DMS53 (cell line): ENCODE data around the gene INTS11.
"Not testable (repeated sequence)": the region's sequence is repeated elsewhere in the genome, so short reads cannot be mapped to it uniquely, and the experiment has no call there.

Experiments used
- DNase-seq: peaks from one replicate; lab custom pipeline; 2025; lab: John Stamatoyannopoulos, UW

The INTS11 gene

DNA sequence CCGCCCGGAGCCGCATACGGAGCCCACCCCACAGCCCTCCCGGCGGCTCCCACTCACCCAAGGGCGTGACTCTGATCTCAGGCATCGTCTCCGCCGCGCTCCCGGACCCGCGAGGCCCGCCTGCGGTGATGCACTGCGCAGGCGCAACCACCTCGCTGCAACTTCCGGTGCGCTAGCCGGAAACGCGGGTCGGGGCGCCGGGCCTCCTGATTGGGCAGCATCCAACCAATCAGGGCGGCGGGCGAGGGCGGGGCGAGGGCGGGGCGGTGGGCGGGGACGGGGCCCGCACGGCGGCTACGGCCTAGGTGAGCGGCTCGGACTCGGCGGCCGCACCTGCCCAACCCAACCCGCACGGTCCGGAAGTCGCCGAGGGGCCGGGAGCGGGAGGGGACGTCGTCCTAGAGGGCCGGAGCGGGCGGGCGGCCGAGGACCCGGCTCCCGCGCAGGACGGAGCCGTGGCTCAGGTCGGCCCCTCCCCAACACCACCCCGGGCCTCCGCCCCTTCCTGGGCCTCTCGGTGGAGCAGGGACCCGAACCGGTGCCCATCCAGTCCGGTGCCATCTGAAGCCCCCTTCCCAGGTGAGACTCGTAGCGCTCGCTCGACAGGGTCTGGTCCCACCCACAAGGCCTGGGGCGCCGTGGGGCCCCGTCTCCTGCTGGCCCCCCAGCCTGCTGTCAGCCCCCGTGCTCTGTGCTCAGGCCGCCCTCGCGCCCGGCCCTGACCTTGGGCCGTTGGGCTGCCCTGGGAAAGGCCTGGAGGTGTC is at the start of gene INTS11, which contains the start of gene CPTP:
TSS of gene INTS11 (minus strand) at position 137 of the 764 bp plus-strand sequence. CDS start at position 85, 52 bp downstream.
TSS of gene CPTP (plus strand) at position 279 of the 764 bp plus-strand sequence. CDS start 2,109 bp downstream, outside the sequence.
- DNase-seq, result peak; percentile 98

DNA sequence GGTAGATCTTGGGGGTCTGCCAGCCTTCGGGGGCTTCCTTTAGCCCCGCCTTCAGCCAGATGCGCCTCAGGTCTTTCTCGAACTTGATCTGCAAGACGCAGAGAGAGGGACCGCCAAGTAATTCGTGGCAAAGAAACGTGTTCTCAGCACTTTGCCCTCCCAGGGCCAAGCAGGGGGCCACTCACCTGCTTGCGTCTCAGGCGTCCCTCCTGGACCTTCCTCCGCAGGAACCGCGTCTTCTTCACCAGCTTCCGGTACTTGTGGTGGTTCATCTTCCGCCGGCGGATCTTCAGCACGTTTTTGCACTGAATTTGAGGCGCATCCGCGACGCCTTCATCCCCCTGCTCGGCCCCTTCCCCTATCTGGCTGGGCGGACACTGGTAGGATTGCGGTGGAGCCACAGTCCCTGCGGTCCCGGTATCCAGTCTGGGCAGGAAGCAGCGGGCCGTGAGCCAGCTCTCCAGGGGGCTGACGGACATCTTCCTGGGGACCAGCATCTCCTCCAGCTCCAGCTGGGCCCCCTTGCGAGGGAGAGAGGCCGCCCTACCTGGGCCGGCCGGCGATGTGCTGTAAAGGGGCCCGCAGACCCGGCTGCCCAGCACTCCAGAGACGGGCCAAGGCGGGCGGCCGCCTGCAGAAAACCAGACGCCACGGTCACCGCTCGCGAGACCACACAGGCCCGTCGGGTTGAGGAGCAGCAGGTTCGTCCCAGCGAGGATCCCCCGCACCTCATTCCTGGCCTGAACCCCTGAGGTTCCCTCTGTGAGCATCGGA is 49.5 kb upstream of the INTS11 start:
- DNase-seq, result peak; percentile 57

DNA sequence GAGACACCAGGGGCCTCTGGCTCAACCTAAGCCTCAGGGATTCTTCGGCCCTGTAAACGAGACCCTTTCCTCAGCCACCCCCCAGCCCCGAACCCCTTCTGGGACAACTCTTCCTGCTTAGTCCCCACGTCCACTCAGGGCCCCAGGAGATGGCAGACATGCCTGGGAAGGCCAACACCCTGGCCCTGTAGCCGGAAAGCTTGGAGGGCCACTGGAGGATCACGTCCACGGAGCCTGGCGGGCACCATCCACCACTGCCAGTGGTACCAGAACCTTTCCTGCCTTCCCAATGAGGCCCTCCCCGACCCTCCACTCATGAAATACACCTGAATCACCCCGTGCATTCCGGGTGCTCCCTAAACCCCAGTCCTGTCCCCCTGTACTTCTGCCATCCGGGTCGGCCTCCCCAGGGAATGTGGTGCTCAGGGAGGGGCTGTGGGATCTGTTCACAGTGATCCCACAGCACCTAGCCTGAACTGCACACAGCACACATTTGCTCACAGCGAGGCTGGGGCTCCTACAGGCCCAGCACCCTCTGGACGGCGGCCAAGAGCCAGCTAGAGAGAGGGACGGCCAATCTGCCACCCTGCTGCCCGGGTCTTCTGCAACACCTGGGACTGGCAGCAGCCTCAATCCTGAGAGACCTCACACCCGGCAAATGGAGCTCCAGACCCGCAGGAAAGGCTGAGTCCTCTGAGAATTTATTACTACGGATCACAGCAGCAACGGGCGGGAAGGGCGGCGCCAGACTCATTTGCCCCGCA is 48.8 kb upstream of the INTS11 start:
- no peak for DNase-seq

DNA sequence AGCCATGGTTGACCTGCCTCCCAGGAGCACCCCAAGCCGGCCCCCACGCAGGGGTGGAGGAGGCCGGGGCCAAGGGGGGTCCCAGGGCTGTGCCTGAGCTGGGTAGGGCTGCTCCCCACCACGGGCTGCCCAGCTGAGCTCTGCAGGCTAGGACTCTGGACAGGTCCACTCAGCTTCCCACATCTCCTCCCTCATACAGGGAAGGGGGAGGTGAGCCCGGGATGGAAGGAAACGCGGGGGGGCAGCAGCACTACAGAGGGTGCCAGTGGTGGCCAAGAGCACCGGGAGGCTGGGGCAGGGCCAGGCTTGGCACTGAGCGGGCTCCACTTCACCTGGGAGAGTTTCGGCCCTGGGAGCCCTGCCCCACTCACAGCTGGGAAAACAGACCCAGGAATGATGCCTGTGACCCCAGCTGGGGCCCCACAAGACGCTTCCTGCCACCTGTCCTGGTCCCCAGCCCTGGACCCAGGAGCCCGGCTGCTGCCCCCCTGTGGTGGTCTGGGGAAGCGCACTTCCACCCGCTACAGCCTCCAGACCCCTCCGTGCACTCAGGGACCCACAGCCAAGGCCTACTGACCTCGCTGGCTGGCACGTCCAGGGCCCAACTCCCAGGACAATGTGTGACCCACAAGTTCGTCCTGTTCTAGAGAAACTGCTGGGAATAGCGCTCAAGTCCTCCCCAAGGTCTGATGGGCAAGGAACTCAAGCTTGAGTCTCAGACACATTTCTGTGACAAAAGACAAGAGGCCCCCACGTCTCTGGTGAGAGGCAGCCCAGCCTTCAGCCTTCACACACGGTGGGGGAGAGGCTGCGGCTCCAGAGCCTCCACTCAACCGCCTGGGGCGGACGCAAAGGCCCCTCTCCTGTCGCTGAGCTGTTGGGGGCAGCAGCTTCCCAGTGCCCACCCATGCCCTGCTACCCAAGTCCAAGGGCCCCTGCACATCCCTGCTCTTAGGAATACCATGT is 47.6 kb upstream of the INTS11 start:
- peak; percentile 92 for DNase-seq

DNA sequence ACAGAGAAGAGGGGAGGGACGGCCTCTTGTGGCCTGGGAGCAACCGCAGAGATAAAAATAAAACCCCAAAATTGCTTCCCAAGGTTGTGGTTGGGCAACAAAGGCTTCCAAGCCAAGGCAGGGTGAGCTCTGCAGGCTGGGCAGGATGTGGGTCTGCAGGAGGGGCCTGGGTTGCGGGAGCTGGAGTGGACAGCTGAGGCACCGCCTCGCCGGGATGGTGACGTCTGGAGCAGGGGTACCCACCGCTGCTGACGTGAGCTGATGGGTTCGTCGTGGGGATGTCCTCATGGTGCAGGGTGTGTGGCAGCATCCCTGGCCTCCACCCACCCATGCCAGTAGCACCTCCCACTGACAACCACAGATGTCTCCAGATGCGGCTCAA is 46.9 kb upstream of the INTS11 start:
- DNase-seq, result no peak

DNA sequence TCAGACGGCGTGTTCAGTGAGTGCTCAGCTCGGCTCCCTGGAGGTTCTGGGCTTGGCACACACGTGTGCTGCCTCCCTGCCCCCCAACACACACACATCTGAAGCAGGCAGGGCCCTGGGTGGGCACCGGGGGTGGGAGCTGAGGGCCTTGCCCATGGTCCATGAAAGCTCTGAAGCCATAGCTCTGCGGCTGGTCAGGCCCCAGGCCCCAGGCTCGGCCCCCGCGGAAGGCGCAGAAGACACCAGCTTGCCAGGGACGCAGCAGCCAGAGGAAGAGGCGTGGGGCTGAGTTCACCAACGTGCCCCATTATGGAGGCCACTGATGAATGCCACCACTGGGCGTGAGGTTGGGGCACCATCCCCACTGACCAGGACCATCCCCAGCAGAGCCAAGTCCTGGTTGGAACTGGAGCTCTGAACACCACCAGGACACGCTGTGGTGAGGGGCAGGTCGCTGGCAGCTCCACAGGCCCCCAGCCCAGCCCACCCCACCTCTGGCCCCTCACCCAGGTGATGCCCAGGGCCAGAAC is 46.4 kb upstream of the INTS11 start:
- DNase-seq, result no peak

DNA sequence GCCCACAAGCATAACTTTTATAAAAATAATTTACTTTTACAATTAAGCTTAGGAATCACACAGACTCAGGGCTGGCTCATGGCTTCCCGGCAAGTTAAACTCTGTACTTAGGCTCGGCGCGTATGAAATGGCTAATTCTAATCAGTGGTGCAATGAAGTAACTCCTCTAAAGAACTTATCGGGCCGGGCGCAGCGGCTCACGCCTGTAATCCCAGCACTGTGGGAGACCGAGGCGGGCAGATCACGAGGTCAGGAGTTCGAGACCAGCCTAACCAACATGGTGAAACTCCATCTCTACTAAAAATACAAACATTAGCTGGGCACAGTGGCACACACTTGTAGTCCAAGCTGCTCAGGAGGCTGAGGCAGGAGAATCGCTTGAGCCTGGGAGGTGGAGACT is 45.6 kb upstream of the INTS11 start:
- not testable (repeated sequence) for DNase-seq

DNA sequence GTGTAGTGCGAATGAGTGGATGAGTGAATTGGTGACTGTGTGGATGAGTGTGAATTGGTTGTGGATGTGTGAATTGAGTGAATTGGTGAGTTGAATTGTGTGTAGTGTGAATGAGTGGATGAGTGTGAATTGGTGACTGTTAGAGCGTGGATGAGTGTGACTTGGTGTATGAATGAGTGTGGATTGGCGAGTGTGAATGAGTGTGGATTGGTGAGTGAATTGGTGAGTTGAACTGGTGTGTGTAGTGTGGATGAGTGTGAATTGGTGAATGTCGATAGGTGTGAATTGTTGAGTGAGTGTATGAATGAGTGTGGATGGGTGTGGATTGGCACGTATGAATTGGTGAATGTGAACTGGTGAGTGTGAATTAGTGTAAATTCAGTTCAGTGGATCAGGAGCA is 42.9 kb upstream of the INTS11 start:
- DNase-seq, result no peak

DNA sequence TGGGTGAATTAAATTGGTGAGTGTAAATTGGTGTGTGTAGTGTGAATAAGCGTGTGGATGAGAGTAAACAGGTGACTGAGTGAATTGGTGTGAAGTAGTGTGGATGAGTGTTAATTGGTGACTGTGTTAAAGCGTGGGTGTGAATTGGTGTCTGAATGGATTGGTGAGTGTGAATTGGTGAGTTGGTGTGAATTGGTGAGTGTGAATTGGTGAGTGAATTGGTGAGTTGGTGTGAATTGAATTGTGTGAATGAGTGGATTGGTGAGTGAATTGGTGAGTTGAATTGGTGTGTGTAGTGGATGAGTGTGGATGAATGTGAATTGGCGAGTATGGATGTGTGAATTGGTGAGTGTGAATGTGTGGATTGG is 42.2 kb upstream of the INTS11 start:
- no peak for DNase-seq

DNA sequence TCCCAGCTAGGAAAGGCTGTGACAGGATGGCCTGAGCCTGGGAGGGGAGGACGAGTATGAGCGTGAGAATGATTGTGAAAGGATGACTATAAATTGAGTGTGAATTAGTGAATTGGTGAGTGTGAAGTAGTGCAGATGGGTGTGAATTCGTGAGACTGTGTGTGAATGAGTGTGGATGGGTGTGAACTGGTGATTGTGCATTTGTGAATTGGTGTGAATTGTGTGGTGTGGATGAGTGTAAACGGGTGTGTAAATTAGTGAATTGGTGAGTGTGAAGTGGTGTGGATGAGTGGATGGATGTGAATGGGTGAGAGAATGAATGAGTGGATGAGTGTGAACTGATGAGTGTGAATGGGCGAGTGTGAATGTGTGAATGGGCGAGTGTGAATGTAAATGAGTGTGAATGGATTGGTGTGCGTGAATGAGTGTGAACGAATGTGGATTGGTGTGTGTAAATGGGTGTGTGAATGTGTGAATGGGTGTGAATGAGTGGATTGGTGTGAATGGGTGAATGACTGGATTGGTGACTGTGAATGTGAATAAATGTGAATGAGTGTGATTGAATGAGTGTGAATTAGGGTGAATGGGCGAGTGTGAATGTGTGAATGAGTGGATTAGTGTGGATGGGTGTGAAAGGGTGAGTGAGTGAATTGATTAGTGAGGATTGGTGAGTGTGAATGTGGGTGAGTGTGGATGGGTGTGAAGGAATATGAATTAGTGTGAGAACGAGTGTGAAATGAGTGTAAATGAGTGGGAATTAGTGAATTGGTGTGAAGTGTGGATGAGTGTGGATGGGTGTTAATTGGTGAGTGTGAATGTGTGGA is 41.6 kb upstream of the INTS11 start:
- DNase-seq, result no peak

DNA sequence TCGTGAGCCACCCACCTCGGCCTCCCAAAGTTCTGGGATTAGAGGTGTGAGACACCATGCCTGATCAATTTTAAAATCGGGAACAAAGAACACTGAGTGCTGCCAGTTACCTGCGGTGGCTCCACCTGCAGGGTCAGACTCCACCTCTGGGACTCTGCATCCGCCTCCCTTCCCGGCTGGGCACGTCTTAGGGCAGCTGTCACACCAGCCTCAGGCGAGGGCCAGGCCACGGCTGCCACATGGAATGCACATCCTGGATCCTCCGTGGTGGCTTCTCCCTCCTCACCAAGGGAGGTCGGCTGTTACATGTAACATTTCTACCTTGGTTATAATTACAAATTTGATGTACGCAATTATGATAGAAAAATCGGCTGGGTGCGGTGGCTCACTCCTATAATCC is 39.8 kb upstream of the INTS11 start:
- DNase-seq, result peak; percentile 37

DNA sequence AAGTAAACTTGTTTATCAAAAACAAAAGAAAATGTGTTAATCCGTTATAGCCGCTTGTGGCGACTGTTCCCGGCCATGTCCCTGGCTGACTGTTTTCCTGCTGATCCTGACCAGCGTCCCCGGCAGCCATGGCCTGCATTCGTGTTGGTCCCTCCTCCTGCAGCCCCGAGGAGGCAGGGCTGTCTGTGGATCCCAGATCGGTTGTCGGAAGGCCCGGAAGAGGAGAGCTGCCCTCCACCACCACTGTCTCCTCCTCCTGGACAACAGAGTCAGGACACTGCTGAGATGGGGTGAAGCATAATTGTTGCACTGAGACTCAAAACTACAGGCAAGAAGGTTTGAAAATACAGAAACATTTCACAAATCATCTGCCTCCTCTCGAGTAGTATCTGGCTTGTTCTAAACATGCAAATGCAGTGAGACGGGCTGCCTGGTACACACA is 37.5 kb upstream of the INTS11 start:
- DNase-seq, result peak; percentile 65

DNA sequence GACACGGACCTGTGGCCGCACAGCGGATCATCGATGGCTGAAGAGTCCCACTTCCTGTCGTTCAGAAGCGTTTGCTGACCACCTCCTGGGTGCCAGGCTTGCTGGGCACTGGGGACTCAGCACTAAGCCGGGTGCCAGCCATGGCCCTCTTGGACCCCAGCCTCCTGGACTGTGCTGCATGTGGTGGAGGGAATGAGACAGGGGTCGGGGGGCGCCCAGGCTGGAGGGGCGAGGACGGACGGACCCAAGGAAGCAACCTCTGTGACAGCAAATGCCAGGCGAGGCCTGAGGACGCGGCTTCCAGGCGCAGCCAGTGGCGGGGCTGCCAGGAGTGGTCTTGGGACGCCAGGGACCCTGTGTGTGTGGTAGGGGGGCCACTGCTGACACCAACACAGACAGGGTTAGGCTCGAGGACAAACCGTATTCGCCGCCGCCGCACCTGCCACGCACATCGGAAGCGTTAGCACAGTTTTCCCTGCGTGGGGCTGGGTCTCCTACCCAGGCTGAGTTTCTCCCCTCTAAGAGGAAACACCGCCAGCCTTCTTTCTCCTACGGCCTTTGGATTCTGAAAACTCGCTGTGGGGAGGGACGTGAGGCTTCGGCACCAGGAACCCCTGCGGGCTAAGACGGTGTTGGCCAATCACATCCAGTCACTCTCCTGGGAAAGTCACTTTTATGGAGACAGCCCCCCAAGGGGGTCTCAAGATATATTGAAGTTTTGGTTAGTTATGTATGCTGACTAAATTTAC is 36.9 kb upstream of the INTS11 start:
- DNase-seq, result no peak

DNA sequence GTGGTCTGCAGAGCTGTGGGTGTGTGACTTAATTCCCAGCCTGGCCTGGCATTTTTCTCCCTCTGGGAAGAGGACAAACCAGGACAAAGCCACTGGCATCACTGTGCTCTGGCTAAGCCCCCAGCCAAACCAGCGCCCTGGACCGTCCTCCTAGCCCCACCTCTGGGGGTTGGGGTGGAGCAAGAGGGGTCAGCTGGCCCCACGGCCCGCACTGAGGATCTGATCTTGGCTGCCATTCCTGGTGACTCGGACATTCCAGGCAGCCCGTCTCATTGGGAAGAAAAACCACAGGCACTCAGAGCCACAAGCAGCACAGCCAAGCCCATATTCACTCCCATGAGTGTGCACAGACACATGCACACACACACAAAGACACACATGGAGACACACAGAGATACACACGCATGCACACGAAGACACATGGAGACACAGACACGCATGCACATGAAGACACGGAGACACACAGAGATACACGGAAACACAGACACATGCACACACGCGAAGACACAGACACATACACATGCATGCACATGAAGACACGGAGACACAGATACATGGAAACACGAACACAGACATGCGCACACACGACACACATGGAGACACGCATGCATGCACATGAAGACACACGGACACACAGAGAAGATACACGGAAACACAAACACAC is 36.2 kb upstream of the INTS11 start:
- DNase-seq, result no peak

DNA sequence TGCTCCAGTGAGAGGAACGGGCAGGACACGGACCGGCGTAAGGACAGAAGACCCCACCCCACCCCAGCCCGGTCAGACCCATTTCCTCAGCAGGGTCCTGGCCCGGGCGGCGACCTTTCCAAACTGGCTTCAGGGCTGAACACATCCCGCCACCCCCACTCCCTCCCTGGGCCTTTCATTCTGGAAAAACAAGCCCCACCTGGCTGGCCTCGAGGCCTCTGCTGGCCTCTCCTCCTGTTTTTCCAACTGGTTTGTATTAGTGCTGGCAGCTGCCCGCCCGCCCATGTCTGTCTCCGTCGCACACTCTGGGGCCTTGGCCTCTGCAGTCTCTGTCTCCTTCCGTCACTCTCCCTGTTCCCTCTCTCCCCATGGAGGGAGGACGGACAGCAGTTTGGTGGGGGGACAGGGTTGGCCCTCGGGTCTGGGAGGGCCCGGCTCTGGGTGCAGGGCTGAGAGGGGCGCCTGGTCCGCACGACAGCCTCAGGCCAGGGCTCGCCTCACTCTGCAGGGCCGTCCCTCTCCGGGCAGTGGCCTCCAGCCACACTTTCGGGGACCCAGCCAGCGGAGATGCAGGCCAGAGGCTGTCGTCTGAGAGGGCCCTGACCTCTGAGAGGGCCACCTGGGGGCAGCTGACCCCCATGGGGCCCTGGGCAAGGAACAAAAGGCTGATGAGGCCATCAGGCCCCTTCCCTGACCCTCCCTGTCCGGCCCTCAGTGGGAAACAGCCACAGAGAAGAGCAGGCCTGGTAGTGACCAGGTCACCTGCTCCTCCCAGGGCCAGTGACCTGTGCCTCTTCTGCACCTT is 35.4 kb upstream of the INTS11 start:
- peak; percentile 37 for DNase-seq

DNA sequence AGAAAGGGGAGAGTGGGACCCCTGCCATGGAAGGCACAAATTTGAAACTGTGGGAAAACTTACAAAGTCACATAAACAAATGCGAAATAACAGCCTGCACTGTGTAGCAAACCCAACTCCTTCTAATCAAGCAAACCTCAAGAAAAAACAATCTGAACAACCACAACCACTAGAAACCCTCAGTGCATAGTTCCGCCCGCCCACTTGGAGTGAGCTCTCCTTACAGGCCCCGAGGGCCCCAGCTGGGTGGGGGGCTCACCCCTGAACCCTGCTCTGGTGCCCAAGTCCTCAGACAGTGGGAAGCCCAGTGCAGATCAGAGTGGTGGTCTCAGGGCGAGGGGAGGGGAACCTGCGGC is 34.8 kb upstream of the INTS11 start:
- no peak for DNase-seq

DNA sequence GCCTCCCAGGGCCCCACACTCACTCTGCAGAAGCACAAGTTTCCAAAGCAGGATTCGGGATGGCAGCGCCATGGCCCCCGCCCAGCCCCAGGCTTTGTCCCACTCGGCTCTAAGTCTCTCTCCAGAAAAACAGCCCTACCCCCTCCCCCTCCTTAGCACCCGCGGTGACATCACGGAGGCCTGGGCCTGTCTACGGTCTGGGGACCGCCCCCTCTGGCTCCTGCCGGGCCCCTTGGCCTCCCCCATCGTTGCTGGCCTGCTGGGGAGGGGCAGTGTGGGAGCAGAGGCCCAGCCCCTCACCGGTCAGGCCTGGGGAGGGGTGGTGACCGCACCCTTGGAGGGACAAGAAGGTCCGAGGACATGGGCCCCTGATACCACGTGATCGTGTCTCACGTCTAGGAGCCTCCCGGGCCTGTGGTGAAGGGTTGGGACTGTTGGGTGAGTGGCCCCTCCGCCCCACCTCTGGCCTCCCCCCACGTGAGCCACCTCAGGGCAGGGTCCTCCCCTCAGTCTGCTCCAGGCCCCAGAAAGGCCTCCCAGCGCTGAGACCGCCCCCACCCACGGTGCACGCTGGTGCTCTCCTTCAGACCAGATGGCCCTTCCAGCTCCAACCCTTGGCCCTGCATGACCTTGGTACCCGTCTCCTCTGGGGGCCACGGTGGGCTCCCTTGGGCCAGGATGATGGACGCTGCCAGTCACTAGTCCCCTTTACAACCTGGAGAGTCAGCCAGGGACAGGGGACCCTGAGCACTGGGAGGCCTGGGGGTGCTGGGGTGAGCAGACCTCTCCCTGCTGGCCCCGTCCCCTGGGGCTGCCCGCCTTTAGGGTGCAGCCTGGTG is 34.2 kb upstream of the INTS11 start, which contains the start of gene MXRA8:
TSS of gene MXRA8 (minus strand) at position 123 of the 839 bp plus-strand sequence. CDS start at position 72, 51 bp downstream.
- DNase-seq, result no peak
